ENCODE measurements around the gene HDAC7. TPM values are rescaled to one million over a fixed set of nuclear protein-coding genes. Genes with fewer than 3 reads are reported as not detected.

Gene HDAC7
- 76.0 and 76.6 TPM in 2 replicates for total RNA-seq
- long read RNA-seq, partial matches to known transcripts = 3 of 5 reads
- long read RNA-seq, other reads (novel, unspliced or antisense) = 2 of 5 reads

DNA sequence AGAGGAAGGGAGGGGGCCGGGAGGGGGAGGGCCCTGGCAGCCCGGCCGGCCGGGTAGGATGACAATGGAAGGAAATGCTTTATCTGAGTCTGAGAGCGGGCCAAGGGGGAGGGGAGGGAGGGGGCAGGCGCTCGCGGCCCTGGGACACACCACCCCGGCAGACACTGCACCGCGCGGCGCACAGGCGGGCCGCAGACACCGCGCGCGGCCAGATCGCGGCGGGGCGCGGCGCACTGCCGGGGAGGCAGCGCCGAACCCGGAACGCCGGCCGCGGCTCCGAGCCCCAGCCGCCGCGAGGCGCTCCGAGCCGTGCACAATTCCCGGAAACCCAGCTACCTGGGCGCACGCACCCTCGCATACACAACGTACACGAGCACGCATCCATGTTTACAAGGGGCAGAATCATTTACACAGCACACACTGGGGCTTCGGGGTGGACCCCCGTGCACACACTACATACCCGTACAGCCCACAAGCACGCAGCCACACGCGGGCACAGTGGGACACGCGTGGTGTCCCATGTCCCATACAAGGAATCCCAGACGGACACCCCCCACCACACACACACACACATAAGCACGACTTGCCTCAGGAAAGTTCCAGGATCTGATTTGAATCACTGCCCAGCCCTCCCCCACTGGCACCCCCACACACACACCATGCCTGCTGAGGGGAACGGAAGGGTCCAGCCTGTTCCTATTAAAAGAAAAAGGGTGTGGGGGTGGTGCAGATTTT, at the start of gene HDAC7:
Gene HDAC7 (minus strand): TSS at position 8 of the 735 bp plus-strand sequence. CDS start 118 bp downstream, outside the sequence.
- Mint-ChIP-seq H3K36me3 (ENCODE audit: low read depth) (no peaks in the 10 kb centered on the region), H3K4me1 (peaks cover 74% of the 10 kb centered on the region), H3K27me3 (ENCODE audit: low read depth) (no peaks in the 10 kb centered on the region), H3K9me3 (no peaks in the 10 kb centered on the region), H3K27ac (ENCODE audit: unreplicated experiment) (peak within 1 kb of the TSS; percentile 93), H3K4me3 (peak within 1 kb of the TSS; percentile 98)
- TF ChIP-seq, protein P1, sequence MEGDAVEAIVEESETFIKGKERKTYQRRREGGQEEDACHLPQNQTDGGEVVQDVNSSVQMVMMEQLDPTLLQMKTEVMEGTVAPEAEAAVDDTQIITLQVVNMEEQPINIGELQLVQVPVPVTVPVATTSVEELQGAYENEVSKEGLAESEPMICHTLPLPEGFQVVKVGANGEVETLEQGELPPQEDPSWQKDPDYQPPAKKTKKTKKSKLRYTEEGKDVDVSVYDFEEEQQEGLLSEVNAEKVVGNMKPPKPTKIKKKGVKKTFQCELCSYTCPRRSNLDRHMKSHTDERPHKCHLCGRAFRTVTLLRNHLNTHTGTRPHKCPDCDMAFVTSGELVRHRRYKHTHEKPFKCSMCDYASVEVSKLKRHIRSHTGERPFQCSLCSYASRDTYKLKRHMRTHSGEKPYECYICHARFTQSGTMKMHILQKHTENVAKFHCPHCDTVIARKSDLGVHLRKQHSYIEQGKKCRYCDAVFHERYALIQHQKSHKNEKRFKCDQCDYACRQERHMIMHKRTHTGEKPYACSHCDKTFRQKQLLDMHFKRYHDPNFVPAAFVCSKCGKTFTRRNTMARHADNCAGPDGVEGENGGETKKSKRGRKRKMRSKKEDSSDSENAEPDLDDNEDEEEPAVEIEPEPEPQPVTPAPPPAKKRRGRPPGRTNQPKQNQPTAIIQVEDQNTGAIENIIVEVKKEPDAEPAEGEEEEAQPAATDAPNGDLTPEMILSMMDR (conservative IDR thresholded peaks at IDR 0.05) = no peak
- DNase-seq (ENCODE audit: low read depth, low spot score) = peak; percentile 47

DNA sequence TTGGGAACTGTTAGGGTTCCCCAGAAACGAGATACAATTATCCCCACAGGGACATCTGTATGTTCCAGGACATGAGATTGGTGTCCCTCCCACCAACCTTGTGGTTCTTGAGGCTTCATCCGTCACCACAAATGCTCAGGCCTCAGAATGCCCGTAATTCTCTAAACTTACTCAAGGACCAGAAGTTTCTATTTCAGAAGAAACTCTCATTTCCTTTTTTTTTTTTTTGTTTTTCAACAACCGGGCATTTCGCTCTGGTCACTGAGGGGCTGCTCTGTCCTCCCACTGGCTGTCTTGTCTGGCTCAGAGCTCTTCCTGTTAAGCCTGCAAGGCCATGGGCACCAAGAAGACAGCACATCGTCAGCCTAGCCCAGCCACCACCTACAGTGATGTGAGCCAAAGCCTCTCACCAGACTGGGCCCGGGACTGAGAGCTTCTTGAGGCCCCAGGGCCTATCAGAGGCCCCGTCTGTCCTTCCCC, 48.9 kb upstream of the HDAC7 start:
- no peaks in the 10 kb centered on the region for H3K27me3 Mint-ChIP-seq (ENCODE audit: low read depth)
- TF ChIP-seq, protein P1 (conservative IDR thresholded peaks at IDR 0.05) = no peak
- H3K36me3 Mint-ChIP-seq (ENCODE audit: low read depth) = no peaks in the 10 kb centered on the region
- H3K9me3 Mint-ChIP-seq = no peaks in the 10 kb centered on the region
- H3K4me3 Mint-ChIP-seq = no peak overlapping the region
- H3K4me1 Mint-ChIP-seq = peaks cover 11% of the 10 kb centered on the region
- no peak overlapping the region for H3K27ac Mint-ChIP-seq (ENCODE audit: unreplicated experiment)
- no peak for DNase-seq (ENCODE audit: low read depth, low spot score)

DNA sequence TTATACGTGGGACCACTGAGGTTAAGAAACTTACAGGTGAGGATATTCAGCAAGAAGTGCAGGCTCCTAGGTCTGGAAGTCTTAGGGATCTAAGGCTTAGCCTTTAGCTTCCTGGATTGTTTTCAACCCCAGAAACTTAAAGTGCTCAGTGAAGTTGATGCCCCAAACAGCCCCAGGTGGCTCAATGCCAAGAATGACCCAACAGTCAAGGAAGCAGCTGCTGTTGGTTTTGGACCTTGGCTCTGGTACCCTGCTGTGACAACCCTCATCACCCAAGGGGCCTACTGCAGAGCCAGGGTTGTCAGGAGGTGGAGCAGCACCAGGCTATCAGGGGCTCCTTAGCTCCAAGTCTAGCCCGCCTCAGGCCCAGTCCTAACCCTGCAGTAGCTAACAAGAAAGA, 48.3 kb upstream of the HDAC7 start:
- no peaks in the 10 kb centered on the region for H3K9me3 Mint-ChIP-seq
- H3K27me3 Mint-ChIP-seq (ENCODE audit: low read depth) = no peaks in the 10 kb centered on the region
- no peak overlapping the region for H3K4me3 Mint-ChIP-seq
- TF ChIP-seq, protein P1 (conservative IDR thresholded peaks at IDR 0.05) = no peak
- H3K4me1 Mint-ChIP-seq = peaks cover 11% of the 10 kb centered on the region
- no peak for DNase-seq (ENCODE audit: low read depth, low spot score)
- no peaks in the 10 kb centered on the region for H3K36me3 Mint-ChIP-seq (ENCODE audit: low read depth)
- no peak overlapping the region for H3K27ac Mint-ChIP-seq (ENCODE audit: unreplicated experiment)

DNA sequence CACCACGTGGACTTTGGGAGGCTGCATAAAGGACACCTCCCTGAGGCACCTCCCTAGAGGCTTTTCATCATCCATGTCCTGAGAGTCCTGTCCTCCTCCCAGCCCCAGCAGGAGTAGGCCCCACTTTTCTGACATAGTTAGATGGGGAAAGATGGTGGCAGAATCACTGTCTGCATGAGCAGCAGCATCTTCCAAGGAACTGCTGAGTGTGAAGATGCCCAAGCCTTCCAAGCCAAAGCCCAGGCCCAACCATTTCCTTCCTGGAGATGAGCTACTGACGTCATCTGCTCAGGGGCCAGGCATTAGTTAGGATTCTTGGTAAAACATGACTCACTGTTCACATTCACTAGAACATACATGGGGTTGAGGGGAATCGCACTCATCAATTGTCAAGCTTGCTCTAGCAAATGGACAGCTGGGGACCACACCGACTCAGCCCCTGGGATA, 47.8 kb upstream of the HDAC7 start:
- no peaks in the 10 kb centered on the region for H3K36me3 Mint-ChIP-seq (ENCODE audit: low read depth)

DNA sequence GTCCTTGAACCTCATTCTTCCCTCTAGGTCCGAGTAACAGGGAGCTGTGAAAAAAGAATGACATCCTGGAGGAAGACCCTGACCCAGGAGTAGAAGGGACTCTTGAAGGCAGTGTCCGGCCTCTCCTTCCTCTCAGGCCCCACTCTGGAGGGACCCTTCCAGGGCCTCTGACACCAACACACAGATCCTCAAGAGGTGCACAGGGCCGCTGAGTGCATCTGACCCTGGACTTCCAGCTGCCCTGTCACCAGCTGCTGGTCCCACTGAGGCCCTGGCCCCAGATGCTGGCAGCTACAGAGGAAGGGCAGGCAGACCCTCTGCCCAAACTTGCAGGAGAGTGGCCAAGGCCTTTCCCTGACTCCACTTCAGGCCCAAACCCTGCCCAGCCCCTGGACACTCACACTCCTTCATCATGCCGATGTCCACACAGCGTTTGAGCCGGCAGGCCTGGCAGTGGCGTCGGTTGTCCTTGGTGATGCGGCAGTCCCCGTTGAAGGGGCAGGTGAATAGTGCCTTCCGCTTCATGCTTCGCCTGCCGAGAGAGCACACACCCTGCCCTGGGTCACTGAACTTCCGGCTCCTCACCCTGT, 45.0 kb upstream of the HDAC7 start:
- H3K4me3 Mint-ChIP-seq = no peak overlapping the region
- no peaks in the 10 kb centered on the region for H3K9me3 Mint-ChIP-seq
- no peaks in the 10 kb centered on the region for H3K27me3 Mint-ChIP-seq (ENCODE audit: low read depth)
- H3K4me1 Mint-ChIP-seq = no peaks in the 10 kb centered on the region
- peak overlapping the region; percentile 57 for H3K27ac Mint-ChIP-seq (ENCODE audit: unreplicated experiment)
- no peak for DNase-seq (ENCODE audit: low read depth, low spot score)
- no peaks in the 10 kb centered on the region for H3K36me3 Mint-ChIP-seq (ENCODE audit: low read depth)
- TF ChIP-seq, protein P1 (conservative IDR thresholded peaks at IDR 0.05) = no peak

More for the DNA sequence above, 47.8 kb upstream of the HDAC7 start:
- no peaks in the 10 kb centered on the region for H3K9me3 Mint-ChIP-seq
- DNase-seq (ENCODE audit: low read depth, low spot score) = no peak
- H3K27ac Mint-ChIP-seq (ENCODE audit: unreplicated experiment) = no peak overlapping the region
- no peaks in the 10 kb centered on the region for H3K27me3 Mint-ChIP-seq (ENCODE audit: low read depth)
- peaks cover 11% of the 10 kb centered on the region for H3K4me1 Mint-ChIP-seq
- TF ChIP-seq, protein P1 (conservative IDR thresholded peaks at IDR 0.05) = no peak
- H3K4me3 Mint-ChIP-seq = no peak overlapping the region
